ENCODE data around the gene COL6A2.
"Not testable (repeated sequence)": the region's sequence is repeated elsewhere in the genome, so short reads cannot be mapped to it uniquely, and the experiment has no call there.

GRCh38 chr21:46076724-46077123 is 21.2 kb upstream of the COL6A2 start:
- not testable (repeated sequence) for TF ChIP-seq CTCF (IDR thresholded peaks at IDR 0.05; ENCODE audit: low read depth, low read length, poor library complexity, severe bottlenecking); EZH2phosphoT487 (IDR thresholded peaks at IDR 0.05; ENCODE audit: borderline replicate concordance, low read length)

All from DOHH2 (cell line).